ENCODE measurements around the gene TMEM80. TPM values are rescaled to one million over a fixed set of nuclear protein-coding genes. Genes with fewer than 3 reads are reported as not detected.

Gene TMEM80
- total and polyA plus RNA-seq, 2 of the 8 experiments (the other 6 are each of a cell fraction or from before 2014, with no cell fraction given): 8.0 to 16.3 TPM

DNA sequence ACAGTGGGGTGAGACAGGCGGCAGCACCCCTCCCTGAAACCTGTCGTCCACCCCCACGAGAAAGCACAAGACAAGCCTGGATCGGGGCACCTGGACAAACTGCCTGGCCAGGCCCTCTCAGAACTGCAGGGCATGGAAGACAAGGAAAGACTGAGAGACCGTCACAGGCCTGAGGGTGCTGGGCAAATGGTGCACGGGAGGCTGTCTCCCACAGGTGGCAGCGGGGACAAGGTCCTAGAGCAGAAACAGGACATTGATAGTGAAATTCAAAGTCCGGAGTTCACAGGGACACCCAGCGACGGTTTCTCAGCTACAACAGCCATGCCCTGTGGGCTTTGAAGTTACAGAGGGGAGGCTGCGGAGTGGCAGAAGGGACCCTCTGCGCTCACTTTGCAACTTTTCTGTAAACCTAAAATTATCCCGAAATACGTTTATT, 37.9 kb upstream of the TMEM80 start (continued):
- TF ChIP-seq, protein P1, sequence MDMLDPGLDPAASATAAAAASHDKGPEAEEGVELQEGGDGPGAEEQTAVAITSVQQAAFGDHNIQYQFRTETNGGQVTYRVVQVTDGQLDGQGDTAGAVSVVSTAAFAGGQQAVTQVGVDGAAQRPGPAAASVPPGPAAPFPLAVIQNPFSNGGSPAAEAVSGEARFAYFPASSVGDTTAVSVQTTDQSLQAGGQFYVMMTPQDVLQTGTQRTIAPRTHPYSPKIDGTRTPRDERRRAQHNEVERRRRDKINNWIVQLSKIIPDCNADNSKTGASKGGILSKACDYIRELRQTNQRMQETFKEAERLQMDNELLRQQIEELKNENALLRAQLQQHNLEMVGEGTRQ (IDR thresholded peaks at IDR 0.05; ENCODE audit: low read length): no peak
- TF ChIP-seq EP300 (IDR thresholded peaks at IDR 0.05; ENCODE audit: borderline replicate concordance in 1 of 2, low read depth in 2 of 2, low read length in 2 of 2) (no peak), SIN3A (conservative IDR thresholded peaks at IDR 0.05 in 1 of 2, IDR thresholded peaks at IDR 0.05 in 1 of 2; ENCODE audit: low read depth in 1 of 2, low read length in 2 of 2) (no peak)
